ENCODE measurements around the gene IRX2.

Gene IRX2

GRCh38 chr5:2711446-2712425, 39.7 kb downstream of the IRX2 start:
- DNase-seq: no peak

DNA sequence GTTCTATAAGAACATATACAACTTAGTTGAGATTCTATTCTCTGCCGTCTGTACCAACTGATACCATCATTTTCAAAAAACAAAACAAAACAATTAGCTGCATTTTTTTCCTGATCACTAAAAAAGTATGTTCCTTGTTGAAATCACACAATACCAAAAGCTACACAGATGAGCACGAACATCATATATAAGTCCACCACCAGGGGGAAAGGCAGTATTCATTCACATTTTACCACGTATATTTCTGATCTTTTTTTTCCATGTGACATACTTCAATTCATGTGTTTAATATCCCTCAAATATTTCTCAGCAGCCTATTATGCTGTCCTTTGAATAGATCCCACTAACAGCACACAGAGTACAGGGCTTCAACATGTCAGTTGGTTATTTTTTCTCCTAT, 40.6 kb downstream of the IRX2 start:
- no peak for DNase-seq

- no peak for DNase-seq
Measured at GRCh38 chr5:2709976-2710689, 41.3 kb downstream of the IRX2 start.

- DNase-seq: no peak
Measured at GRCh38 chr5:2708751-2709150, 42.7 kb downstream of the IRX2 start.

DNA sequence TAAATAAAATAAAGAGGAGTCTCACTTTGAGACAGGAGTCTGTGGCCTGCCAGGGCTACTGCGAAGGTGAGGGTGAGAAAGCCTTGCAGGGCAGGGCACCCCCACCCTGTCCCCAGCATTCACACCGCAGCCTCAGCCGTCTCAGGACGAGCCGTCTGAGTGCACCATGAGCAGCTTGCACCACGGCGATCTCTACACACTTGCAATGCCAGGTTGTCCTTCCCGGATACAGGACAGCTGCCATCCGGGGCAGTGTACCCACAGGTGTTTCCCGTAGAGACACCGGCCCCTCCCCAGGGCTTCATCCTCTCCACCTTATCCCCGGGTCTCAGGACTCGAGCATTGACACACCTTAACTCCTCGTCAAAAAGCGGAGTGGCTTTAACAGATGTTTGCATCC, 43.3 kb downstream of the IRX2 start:
- no peak for DNase-seq

- DNase-seq: no peak
Measured at GRCh38 chr5:2705861-2706260, 45.6 kb downstream of the IRX2 start.

DNA sequence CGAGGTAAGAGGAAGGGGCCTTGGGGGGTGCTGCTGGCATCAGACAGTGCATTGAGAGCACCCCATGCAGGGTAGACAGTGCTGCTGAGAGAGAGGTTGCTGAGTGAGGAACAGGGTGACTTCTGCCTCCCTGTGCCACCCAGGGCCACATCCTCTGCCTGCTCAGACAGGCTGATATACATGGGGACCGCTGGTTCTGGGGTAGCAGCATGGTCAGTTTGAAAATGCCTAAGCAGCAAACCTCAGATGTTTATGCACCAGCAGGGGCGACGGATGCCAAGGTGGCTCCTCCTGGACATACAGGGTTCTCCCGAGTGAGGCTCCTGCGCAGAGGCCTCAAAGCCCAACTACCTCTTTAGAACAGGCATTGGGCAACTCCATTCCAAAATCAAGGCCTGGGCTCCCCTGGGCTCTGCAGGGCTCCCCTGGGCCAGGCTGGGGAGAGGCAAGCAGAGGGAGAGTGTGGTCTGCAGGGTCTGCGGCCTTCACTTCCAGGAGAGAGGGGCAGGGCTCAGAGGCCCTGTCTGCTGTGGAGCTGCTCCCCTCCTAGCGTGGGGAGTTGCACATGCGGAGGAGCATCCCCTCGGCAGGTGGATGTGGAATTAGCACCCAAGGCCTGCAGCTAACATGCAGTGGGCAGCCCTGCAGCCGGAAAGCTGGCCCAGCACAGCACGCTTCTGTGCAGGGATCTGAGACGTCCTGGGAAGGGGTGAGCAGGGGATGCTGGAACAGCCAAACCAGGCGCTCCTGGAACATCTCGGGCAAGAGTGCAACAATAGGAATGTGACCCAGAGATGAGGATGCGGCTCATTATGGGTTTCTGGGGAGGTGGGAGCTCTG, 46.5 kb downstream of the IRX2 start:
- no peak for DNase-seq

DNA sequence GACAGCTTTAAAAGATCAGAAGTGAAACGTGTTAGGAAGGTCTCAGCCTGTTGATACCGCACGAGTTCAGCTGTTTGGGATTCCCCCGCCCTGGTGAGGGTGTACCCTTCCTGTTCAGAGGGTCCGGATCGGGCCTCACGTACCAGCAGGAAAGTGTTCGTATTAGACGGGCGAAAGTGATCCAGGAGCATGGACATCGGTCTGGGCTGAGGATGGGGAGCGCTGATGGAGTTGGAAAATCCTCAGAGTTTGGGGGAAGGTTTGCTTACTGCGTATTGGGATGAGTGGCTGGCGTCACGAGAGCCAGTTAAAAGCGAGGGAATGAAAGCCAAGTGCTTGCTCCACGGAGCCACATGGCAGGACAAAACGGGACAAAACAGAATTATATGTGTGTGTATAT, 47.4 kb downstream of the IRX2 start:
- DNase-seq: no peak

DNA sequence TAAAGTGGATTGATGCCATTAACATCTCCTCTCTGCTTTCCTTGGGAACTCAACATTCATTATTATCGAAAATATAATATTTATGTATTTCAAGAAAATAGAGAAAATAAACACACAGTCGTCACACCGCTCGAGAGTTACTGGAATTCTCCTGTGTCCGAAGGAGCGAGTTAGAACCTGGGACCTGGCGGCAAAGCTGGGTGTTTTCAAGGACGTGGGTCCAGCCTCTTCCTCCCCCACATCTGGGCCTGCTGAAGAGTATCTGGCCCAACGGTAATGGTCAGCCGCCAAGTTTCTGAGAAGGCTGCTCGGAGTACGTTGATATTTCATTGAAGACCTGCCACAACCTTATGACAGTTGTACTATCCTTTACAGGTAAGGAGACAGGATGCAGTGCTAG, 47.9 kb downstream of the IRX2 start:
- DNase-seq: no peak

GRCh38 chr5:2703041-2703440, 48.4 kb downstream of the IRX2 start:
- DNase-seq: no peak

DNA sequence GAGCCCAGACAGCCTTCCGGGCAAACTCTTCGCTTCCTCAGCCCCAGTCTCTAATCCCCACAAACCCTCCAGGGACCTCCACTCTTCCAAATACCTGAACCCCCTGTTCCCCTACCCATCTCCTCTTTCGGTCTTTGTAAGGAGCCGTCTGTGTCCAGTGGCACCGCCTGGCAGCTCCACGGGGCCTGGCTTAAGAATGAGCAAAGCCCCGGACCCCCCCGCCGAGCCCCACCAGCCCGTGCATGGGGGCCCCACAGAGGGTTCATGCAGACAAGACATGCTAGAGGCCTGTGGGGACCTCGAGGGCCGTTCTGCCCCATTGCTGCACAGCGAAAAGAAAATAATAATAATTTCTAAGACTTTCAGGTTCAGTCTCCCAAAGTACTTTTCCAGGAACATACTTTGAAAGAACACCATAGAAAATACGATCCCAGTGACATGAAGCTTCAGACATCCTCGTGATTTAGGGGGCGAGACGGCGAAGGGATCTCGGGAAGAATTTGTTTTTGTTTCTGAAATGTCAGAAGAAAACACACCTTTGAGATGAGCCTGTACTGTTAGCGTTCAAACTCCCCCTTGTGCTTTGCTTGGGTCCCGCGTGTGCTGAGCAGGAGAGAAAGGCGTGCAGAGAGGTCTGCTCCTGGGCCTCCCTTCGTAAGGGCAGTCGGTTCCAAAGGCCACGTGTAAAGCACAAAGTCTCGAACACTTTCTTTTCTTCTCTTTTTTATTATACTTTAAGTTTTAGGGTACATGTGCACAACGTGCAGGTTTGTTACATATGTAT, 49.2 kb downstream of the IRX2 start:
- no peak for DNase-seq

GRCh38 chr5:2701592-2701991, 49.9 kb downstream of the IRX2 start:
- DNase-seq: no peak

- DNase-seq: no peak
Measured at GRCh38 chr5:2700876-2701275, 50.6 kb downstream of the IRX2 start.

DNA sequence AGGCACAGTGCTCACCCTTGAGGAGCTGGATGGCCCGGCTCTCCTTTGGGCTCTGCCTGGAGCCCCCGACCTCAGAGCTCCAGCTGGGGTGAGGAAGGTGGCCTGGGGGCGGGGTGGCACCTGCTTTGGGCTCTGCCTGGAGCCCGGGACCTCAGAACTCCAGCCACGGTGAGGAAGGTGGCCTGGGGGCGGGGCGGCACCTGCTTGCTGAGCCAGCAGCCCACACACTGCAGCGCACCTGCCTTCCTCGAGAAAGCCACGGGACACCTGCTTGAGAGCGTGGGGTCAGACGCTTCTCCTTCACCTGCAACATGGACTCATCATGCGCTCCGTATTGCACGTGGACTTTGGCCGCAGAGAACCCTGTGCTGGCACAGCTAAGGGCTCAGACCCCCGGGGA, 51.8 kb downstream of the IRX2 start:
- no peak for DNase-seq

DNA sequence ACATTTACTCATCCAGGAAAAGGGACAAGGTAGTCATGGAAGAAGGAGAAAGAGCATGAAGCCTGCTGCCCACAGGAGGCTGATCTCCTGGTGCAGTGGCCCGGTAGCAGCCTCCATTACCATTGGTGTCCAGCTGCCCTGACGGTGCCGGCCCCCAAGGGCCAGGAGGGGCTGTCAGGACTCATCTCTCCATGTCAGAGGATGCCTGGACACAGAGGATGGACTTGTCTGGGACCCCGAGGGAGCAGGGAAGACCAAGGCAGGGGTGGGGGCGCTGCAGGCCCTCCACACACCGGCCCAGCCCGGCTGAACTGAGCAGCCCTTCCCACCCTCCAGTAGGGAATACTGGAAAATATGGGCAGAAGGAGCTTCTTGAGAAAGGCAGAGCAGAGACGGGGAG, 52.2 kb downstream of the IRX2 start:
- DNase-seq: no peak

- DNase-seq: no peak
Measured at GRCh38 chr5:2698581-2698980, 52.9 kb downstream of the IRX2 start.

DNA sequence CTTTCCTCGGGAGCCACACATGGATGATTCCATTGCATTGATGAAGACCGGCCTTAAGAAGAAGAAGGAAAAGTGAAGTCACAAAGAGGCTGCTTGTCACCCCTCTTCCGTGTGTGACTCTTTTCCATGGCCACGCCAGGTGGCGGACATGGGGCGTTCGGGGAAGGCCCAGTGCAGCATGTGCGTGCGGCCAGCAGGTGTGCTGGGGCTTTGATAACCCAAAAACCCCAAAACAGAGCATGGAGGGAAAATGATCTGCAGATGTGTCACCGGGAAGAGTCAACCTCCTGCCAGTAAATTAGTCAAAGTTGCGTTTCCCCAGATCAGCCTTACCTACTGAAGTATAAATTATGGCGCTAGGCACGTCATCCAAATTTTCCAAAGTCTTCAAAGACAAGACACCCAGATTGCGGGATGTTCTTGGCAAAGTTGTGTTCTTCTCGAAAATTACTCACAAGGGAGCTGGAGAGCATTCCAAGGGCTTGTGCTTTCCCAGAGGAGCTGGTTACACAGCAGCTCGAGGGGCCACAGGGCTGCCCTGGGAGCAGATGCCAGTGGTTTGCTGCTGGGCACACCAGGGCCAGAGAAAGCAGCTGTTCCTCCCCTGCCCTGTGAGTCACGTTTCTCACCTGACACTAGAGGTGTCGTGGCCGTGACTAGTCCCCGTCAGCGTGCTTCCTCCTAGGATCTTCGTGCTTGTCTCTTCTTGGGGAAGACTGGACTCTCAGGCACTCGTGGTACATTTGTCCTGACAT, 53.9 kb downstream of the IRX2 start:
- no peak for DNase-seq

DNA sequence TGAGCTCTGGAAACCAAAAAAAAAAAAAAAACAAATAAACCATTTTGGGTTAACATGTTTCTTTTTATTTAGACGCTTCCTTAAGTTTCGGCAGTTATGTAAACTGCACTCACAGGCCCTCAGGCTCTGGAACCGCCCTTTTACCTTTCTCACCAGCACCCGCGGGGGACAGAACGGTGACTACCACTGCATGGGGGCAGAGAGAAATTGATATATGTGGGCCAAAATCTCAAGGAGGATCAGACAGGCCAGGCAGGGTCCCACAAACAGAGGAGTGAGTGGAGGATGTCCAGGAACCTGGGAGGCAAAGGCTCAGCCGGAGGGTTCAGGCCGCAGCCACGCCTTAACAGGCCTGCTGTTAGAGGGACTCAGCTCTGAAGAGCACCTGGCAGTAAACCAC, 54.4 kb downstream of the IRX2 start:
- no peak for DNase-seq

Measured in CD4-positive, alpha-beta T cell treated with Interferon gamma for 1 hour (primary cell).